HG02943 (cell line): ENCODE data around the gene PHLPP2.
"Not testable (repeated sequence)": the region's sequence is repeated elsewhere in the genome, so short reads cannot be mapped to it uniquely, and the experiment has no call there.

ENCODE experiments used
- ATAC-seq: cut with Tn5 transposase; IDR thresholded peaks from one replicate; pipeline ENCODE4 v1.9.1; 2021; ENCODE audit warnings: mild to moderate bottlenecking, low read depth, moderate library complexity; ENCODE audit not compliant: unreplicated experiment

The PHLPP2 gene

DNA sequence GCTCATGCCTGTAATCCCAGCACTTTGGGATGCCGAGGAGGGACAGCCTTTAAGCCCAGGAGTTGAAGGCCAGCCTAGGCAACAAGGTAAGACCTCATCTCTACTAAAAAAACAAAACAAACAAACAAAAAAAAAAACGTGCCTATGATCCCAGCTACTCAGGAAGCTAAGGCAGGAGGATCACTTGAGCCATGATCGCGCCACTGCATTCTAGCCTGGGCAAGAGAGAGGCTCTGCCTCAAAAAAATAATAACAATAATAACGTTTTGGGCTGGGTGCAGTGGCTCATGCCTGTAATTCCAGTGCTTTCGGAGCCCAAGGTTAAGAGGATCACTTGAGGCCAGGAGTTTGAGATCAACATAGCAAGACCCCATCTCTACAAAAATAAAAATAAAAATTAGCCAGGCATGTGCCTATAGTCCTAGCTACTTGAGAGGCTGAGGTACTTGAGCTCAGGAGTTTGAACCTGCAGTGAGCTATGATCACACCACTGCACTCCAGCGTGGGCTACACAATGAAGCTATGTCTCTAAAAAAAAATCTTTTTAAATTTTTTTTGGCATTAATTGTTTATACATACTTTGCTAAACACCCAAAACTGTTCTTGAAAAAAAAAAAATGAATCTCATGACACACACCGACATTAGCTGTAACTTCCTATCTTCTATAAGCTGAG lies 3.3 kb downstream of the PHLPP2 start:
- no peak for ATAC-seq

DNA sequence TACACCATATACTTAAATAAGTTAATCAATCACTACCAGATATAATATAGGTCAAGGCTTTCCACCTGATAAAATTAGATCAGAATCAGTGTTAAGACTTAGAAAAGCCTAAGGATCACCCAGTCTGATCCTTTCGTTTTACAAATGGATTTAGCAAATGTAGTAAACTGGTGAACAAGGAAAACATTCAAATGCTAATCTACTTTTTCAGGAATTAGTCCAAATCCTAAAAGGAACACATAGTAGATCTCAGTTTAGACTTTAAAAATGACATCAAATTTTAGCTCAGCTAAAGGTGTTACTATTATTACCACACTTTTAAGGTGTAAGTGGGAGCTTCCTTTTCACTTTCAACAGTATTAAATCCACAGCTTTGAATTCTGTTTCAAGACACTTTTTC lies 12.0 kb downstream of the PHLPP2 start:
- no peak for ATAC-seq

DNA sequence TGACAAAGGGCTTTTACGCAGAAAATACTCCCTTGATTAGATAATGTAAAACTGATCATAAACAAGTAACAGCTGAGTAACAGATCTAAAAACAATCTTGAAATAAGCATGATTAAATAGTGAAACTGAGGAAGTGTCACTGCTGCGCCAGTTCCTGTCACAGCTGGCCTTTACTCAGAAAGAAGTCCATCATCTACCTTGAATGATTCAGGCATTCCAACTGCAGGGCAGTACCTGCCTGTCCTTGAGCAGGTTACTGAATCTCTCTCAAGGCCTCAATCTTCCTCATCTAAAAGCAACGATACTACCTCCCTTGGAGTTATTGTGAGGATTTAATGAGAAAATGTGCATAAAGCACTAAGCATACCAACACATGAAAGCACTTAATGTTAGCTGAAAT lies 12.7 kb downstream of the PHLPP2 start:
- ATAC-seq = no peak

DNA sequence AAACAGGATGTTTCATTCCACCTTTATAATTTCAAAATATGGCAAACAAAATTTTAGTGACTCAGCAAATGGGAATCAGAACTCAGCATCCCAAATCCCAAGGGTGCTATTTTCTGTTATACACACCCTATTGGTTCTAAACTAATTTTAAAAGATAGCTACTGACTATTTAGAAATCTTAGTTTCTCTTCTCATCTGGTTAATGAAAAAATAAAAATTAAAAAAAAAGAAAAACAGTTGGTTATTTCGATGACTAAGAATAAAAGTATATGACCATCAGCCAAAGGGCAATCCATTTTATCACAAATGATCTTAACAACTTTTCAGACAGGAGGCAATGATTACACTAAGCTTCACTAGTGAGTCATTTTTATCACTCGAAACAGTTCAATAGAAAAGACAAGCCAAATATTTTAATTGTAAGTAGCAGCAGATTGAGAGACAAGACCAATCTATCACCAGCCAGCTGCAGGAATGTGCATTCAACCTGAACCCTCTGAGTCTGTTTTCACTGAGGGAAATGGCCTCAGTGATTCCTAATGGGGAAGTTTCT lies 15.2 kb downstream of the PHLPP2 start:
- no peak for ATAC-seq

DNA sequence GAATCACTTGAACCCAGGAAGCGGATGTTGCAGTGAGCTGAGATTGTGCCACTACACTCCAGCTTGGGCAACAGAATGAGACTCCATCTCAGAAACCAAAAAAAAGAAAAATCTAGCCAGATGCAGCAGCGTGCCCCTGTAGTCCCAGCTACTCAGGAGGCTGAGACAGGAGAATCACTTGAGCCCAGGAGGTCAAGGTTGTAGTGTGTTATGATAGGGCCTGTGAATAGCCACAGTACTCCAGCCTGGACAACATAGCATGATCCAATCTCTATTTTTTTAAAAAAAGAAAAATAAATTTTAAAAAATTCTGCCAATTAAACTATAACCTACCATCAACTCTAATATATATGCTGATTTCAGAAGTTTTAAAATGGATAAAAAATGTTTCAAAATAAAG lies 15.8 kb downstream of the PHLPP2 start:
- ATAC-seq = no peak

DNA sequence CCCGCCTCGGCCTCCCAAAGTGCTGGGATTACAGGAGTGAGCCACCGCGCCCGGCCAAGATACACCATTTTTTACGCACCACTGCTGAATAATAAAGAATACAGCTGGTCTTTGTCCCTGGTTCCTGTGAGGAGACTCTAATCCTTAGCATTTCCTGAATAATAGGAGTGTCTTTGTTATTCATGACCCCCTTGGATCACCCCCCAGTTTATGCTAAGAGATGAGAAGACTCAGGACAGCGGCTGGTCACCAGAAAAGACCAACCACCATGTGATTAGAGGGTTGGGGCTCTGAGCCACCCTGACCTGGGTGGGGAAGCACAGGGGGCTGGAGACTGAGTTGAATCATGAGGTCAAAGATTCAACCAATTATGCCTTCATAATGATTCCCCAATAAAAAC lies 17.3 kb downstream of the PHLPP2 start:
- ATAC-seq = no peak

DNA sequence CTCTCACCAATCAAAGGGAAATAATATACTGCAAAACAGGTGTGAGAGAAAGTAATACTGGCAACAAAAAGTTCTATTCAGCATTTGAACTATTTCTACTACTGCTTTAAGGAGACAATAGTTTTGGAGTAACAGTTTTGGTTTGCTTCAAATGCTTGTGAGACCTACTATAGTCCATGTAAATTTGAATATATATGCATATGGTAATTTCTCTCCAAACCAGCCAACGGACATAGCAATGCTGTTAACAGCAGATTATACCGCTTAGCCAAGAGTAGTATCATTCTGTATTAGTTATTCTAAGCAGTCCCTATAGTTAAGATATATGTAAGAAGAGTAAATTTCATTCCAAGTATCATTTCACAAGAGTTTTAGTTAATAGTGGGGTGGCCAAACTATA lies 18.5 kb downstream of the PHLPP2 start:
- no peak for ATAC-seq

DNA sequence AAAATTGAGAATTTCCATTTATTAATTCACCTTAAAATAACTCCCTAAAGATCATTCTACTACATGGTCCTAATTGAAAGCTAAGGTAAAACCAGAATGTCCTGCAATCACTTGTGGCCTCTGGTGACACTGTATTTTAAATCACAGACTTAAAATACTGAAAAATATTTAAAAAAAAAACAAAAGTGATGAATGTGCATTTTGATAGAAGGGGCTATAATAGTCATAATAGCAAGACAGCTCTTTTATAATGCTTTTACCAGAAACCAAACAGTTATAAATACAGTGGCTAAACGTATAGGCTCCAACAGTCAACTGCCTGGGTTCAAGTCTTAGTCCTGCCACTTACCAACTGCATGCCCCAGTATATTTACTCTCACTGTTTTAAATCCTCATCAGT lies 21.2 kb downstream of the PHLPP2 start:
- no peak for ATAC-seq

DNA sequence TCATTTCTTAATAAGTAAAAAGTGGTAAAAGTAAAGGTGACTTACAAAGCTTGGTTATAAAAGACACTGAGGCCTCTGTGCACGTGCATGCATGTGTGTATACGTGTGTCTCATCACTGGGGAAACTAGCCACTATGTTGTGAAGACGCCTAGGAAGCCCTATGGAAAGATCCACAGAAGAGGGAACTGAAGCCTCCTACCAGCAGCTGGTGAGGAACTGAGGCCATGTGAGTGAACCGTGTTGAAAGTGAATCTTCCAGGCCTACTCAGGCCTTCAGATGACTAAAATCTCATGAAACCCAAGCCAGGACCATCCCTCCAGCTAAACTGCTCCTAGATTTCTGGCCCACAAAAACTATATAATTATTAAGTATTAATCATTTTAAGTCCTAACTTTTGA lies 23.7 kb downstream of the PHLPP2 start:
- ATAC-seq = no peak

DNA sequence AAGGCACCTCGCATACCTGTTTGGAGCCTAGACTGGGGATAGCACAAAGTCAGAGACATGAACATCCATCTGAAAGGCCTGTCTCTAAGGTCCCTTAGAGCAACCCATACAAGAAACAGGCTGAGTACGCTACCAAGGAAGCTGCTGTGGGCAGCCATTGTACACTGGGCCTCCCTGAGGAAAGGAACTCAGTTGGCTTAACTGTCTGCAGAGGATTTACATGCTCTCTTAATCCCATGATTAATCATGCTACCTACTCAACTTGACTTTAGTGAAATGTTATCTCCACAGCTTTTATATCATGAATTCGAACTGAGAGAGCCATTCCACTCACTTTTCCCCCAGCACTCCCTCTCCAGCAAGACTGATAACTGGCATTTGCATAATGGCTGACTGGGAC lies 26.0 kb downstream of the PHLPP2 start:
- no peak for ATAC-seq

DNA sequence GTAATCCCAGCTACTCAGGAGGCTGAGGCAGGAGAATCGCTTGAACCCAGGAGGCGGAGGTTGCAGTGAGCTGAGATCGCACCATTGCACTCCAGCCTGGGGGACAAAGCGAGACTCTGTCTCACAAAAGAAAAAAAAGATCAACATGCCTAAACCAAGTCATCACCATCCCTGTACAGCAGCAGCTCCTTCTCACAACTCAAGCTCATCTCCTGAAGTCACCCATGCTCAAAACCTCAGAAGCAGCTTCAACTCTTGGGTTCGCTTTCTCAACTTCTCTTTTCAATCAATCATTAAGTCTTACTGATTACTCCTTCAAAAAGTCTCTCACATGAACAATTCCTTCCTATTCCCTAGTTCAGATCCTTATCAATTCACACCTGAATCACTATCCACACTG lies 31.3 kb downstream of the PHLPP2 start:
- ATAC-seq = no peak

DNA sequence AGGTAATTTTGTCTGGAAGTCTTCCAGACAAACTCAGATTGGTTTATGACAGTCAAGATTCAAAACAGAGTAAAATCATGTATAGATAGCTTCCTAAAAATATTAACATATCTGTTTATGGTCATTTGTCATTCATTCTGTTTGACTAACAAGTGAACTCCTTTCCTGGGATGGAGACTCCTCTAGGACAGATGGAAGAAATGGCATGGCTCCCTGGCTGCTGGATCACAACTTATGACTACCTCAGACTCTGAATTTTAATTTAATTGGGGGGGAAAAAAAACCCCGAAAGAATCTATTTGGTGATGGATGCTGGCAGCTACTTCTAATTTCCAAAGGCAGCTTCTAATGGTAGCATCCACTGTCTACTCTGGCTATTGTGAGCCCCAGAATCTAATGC lies 34.6 kb downstream of the PHLPP2 start:
- no peak for ATAC-seq

DNA sequence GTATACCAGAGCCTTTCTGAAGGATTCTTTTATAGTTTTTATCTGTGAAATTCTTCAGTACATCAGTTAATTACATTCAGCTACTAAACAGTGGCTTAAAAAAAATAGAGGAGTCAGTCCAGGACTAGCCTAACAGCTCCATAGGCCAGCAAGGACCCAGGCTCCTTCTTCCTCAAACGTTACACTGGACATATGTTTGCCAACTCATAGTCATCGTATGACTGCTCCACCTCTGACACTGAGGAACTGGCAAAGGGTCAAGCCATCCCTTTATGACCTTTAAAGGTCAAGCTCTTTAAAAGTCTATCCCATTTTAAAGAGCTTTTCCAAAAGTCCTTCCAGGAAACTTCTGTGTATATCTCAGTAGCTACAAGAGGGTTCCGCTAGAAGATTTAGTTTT lies 36.6 kb downstream of the PHLPP2 start:
- no peak for ATAC-seq

DNA sequence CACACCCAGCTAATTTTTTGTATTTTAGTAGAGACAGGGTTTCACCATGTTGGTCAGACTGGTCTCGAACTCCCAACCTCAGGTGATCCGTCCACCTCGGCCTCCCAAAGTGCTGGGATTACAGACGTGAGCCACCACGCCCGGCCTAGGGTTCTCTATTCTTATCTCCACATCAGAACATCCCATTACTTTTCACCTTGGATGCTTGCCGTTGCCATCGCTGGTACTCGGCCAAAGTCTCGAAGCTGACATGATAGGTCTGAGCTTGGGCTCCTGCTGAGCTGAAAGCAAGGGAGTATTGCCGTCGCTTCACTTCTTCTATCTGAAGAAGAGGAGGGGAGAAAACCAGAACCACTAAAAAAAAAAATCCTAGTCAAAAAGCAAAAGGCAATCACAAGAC lies 40.2 kb downstream of the PHLPP2 start:
- ATAC-seq = not testable (repeated sequence)

DNA sequence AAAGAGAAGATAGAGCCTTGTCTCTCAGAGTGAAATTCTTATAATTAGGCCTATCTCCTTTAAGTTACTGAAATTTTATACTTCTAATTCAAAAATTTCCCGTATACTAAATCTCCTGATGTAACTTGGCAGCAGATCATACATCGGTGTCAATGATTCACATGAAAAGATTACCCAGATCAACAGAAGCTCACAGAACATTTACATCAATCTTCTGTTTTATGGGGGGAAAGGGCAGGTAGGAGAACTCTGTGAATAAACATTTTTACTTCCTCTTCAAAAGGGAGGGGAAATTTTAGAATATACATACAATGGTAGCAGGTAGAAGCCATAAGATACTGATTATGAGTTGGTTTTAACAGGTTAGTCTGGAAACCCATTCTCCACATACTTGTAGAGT lies 43.1 kb downstream of the PHLPP2 start:
- no peak for ATAC-seq

DNA sequence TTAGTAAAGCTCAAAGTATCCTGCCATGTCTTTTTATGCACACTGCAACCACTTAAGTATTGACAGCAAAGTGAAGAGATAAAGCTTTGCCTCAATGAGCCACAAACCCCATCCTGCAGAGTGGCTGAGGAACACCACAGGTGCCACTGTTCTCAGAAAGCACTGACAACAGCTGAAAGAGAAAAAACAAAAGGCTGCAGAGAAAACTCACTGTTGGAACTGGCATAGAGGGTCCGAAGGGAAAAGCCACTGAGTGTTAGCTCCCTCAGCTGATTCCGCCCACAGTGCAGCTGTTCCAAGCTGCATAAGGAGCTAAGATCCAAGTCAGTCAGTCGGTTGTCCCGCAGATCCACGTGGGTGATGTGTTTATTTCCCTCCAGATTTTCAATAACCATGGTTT lies 48.3 kb downstream of the PHLPP2 start:
- no peak for ATAC-seq

DNA sequence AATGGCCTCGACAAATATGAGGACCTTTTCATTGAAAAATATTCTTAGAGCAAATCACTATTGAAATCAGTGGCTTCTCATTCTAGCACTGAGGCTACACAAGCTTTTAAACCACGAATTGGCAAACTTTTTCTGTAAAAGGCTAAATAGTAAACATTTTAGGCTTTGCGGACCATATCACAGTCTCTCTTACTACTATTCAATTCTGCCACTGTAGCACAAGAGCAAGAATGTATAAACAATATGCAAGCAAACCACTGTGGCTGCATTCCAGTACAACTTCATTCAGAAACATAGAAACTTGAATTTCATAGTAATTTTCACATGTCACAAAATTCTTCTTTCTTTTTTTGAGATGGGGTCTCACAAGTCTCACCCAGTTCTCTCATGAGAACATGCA lies 49.1 kb downstream of the PHLPP2 start:
- ATAC-seq = no peak

DNA sequence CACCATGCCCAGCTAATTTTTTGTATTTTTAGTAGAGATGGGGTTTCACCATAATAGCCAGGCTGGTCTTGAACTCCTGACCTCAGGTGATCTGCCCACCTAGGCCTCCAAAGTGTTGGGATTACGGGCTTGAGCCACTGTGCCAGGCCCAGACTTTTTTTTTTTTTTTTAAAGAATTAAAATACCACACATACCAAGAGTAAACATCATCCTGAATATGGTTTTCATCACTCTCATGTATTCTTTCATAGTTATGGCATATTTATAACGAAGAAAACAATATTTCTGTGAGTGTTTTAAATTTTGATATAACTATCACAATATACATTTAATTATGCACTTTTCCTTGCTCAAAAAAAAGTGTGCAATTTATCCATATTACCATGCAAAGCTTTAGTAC lies 50.3 kb downstream of the PHLPP2 start:
- no peak for ATAC-seq

DNA sequence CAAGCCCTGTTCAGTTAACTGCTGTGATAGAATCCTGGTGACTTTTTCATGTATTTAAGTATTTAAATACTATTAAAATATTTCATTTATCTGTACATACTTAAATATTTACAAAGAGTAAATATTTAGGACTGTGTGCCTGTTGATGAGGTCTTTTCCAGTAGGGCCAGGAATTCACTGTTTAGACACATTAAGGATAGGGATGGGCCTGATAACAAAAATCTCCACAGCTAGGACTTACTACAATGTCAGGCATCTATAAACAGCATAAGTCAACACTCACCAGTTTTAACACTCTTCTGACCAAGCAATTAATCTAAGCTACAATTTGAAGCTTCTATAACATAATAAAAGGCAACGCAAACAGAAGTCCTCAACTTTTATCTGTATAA lies 50.9 kb downstream of the PHLPP2 start:
- no peak for ATAC-seq

DNA sequence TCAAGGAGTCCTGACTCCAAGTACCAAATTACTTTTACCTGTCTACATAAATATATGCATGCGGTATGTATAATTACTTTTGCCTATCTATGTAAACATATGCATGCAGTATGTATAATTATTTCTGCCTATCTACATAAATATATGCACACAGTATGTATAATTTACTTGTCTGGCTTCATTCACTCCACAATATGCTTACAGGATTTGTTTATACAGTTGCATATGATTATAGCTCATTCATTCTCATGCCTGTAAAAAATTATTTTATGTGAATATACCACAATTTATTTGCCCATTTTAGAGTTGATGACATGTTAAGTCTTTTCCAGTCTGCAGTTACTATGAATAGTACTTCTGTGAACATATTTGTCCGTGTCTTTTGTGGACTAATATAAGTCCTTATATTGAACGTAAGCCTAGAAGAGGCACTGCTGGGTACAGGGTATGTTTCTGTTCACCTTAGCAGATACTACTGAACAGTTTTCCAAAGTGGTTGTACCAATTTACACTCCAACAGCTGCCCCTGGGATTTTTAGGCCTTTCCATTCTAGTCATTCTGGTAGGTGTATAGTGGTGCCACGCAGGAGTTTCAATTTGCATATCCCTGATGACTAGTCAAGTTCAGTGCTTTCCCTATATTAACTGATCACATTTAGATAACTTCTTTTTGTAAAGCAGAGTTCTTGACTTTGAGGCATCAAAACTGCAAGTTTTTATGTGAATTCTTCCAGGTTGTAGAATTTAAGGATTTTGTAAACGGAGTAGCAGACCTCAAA lies 51.5 kb downstream of the PHLPP2 start:
- ATAC-seq = no peak

DNA sequence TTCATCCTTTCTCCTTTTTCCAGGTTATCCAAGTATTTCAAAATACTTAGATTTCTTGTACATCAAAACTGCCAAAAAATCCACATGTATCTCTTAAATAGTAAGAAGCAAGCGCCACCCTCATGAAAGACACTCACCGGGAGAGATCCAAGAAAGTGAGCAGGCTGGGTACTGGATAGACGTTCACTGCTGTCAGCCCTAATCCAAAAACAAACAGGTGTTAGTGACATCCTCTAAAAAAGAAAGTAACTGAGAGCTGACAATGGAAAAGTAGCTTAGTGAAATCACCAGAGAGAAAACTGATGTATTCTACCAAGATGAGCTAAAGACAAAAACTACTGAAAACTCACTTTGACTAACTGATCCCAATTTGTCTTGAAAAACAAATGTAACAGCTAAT lies 52.4 kb downstream of the PHLPP2 start:
- no peak for ATAC-seq

DNA sequence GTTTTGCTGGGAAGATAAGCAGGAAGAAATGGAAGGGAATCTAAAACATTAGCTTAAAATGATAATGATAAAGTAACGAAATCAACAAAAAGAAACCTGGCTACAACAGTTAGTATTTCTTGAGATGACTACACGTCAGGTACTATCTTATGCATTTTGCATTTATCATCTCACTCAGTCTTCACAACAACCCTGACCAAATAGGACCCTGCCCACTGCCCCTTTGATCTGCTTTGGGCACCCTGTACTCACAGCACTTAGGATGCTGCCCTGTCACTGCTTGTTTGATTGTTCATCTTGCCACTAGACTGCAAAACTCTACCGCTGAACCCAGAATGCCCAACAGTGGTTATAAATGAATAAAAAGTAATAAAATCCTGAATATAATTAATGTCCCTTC lies 53.3 kb downstream of the PHLPP2 start:
- ATAC-seq = no peak
